Measurements from ENCODE around the gene OSBPL1A. TPM values are rescaled to one million over a fixed set of nuclear protein-coding genes. Genes with fewer than 3 reads are reported as not detected.

The OSBPL1A gene
- polyA plus RNA-seq, 1 of the 3 experiments (the other 2 are of a cell fraction): 21.3 TPM

- Histone ChIP-seq H4K20me1 (ENCODE audit: insufficient read depth) (no peaks in the 10 kb centered on the region), H3K27me3 (ENCODE audit: insufficient read depth) (no peaks in the 10 kb centered on the region), H3F3A (replicated peaks; ENCODE audit: insufficient read depth) (peaks cover 3% of the 10 kb centered on the region), H3K79me2 (ENCODE audit: insufficient read depth) (no peaks in the 10 kb centered on the region), H3K4me2 (no peak overlapping the region), H3K9me2 (no peaks in the 10 kb centered on the region), H3K9ac (no peak overlapping the region), H3K27ac (ENCODE audit: low read depth in 2 of 2, low read length in 1 of 2) (no peak overlapping the region), H3K9me3 (no peaks in the 10 kb centered on the region), H2AFZ (ENCODE audit: low read depth) (no peak overlapping the region), H3K4me3 (ENCODE audit: low read depth in 2 of 2, low read length in 1 of 2) (no peak overlapping the region), H3K36me3 (replicated peaks in 1 of 2; ENCODE audit: control insufficient read depth in 1 of 2, insufficient read depth in 2 of 2, low read length in 1 of 2) (peaks cover 0 to 2% of the 10 kb centered on the region in 2 experiments), H3K4me1 (ENCODE audit: control insufficient read depth in 1 of 2, insufficient read depth in 2 of 2, low read depth in 1 of 2, low read length in 1 of 2) (no peaks in the 10 kb centered on the region)
- DNase-seq: no peak
- ChIA-PET POLR2A (no interaction called here), CTCF (interaction anchor here (0.9 kb wide), 2 partner anchors 23 to 24 kb away, joined by 3 read pairs; no protein-coding TSS in a partner anchor)
- WGBS (ENCODE audit: low lambda C conversion rate): 81% methylated on average over 4 of the region's 5 CpGs
- TF ChIP-seq ELF1 (IDR thresholded peaks at IDR 0.05) (no peak), FOSL2 (IDR thresholded peaks at IDR 0.05; ENCODE audit: borderline replicate concordance, low read depth) (no peak), GATA2 (CRISPR knock-in tag; IDR thresholded peaks at IDR 0.05) (no peak), RCOR1 (IDR thresholded peaks at IDR 0.05; ENCODE audit: low read length) (no peak), USF2 (IDR thresholded peaks at IDR 0.05; ENCODE audit: borderline replicate concordance, low read depth, low read length) (no peak), FOXJ3 (CRISPR knock-in tag; IDR thresholded peaks at IDR 0.05) (no peak), MXI1 (IDR thresholded peaks at IDR 0.05; ENCODE audit: low read depth, low read length) (no peak), RFX5 (IDR thresholded peaks at IDR 0.05; ENCODE audit: low read length) (no peak), TAF1 (IDR thresholded peaks at IDR 0.05; ENCODE audit: borderline replicate concordance, low read depth, low read length) (no peak), CHD2 (IDR thresholded peaks at IDR 0.05; ENCODE audit: low read length, partially characterized antibody) (no peak), SIN3A (IDR thresholded peaks at IDR 0.05; ENCODE audit: borderline replicate concordance, low read depth, low read length) (no peak), RXRA (IDR thresholded peaks at IDR 0.05; ENCODE audit: borderline replicate concordance, low read depth) (no peak), PBX3 (IDR thresholded peaks at IDR 0.05) (no peak), TCF12 (IDR thresholded peaks at IDR 0.05) (no peak), REST (IDR thresholded peaks at IDR 0.05; ENCODE audit: low read depth, low read length) (no peak), NRF1 (IDR thresholded peaks at IDR 0.05; ENCODE audit: low read depth, low read length) (no peak), POLR2AphosphoS5 (IDR thresholded peaks at IDR 0.05; ENCODE audit: low read depth, low read length) (no peak), IRF3 (IDR thresholded peaks at IDR 0.05; ENCODE audit: low read depth, low read length) (no peak), ZBTB33 (IDR thresholded peaks at IDR 0.05; ENCODE audit: borderline replicate concordance, low read depth) (no peak)
These were observed 198.2 kb downstream of the OSBPL1A start for GRCh38 chr18:24199372-24199962.

All from SK-N-SH (cell line).